Right lobe of liver (tissue), 6 donors: ENCODE measurements around the gene ULK4. TPM values are rescaled to one million over a fixed set of nuclear protein-coding genes. Genes with fewer than 3 reads are reported as not detected.
"Not testable (repeated sequence)": the region's sequence is repeated elsewhere in the genome, so short reads cannot be mapped to it uniquely, and the experiment has no call there.

Source experiments
- ATAC-seq, 4 donors: fragments of 200-7000 bp; cut with Tn5 transposase; one replicate each; pipeline ENCODE4 v1.9.1; 2020; ENCODE audit warnings: mild to moderate bottlenecking in 4 of 4, moderate library complexity in 4 of 4
- DNase-seq, 3 donors: peaks; one replicate each; pipeline ENCODE4 v3.0.0-alpha.2; 2020
- H3K27ac ChIP-seq, 3 donors: fragments of 200-600 bp; one replicate each; pipeline ENCODE4 v1.8.0; 2022
- H3K27me3 ChIP-seq, 2 donors: fragments of 200-600 bp; one replicate each; pipeline ENCODE4 v1.8.0; 2022
- H3K36me3 ChIP-seq, 4 donors: fragments of 200-600 bp; sonication (generic) in 1 of 4; one replicate each; pipeline versions ENCODE4 v1.5.1 to v1.8.0; 2017 to 2022; ENCODE audit warnings: control low read depth in 1 of 4
- H3K4me1 ChIP-seq, 4 donors: fragments of 200-600 bp; sonication (generic) in 1 of 4; one replicate each; pipeline versions ENCODE4 v1.5.1 to v1.8.0; 2017 to 2022; ENCODE audit warnings: control low read depth in 1 of 4
- H3K4me3 ChIP-seq, 3 donors: fragments of 200-600 bp; one replicate each; pipeline ENCODE4 v1.8.0; 2022
- H3K9me3 ChIP-seq, 4 donors: fragments of 200-600 bp; sonication (generic) in 1 of 4; one replicate each; pipeline versions ENCODE4 v1.5.1 to v1.8.0; 2017 to 2022; ENCODE audit warnings: control low read depth in 1 of 4
- CTCF ChIP-seq, 4 donors: fragments of 200-600 bp in 3 of 4; fragments of 450-650 bp in 1 of 4; IDR thresholded peaks; one replicate each; pipeline versions ENCODE4 v1.5.1 to v1.8.0; 2016 to 2022; ENCODE audit warnings: antibody characterized with exemption in 4 of 4, mild to moderate bottlenecking in 2 of 4
- POLR2A ChIP-seq: fragments of 450-650 bp; IDR thresholded peaks from one replicate; pipeline ENCODE4 v1.6.1; 2017; ENCODE audit warnings: antibody characterized with exemption, mild to moderate bottlenecking
- WGBS: methylation state at CpG from one replicate; pipeline ENCODE4 v1.1.6; 2018; ENCODE audit warnings: low coverage, low lambda C conversion rate; ENCODE audit not compliant: insufficient coverage; ENCODE audit errors: missing lambda C conversion rate; 5-methylcytosine and 5-hydroxymethylcytosine counted together
- intact Hi-C, 2 donors: fragments of 100-400 bp; cut with DNase I; formaldehyde crosslinking; loops; one replicate each; pipeline versions ENCODE4 v1.11.2 to v1.14.1; 2022
- total RNA-seq, 6 experiments: library from RNA; depleted of rRNA in 2 of 6; stranded (reverse); fragments of >200 nt in 2 of 6; fragmentation: NEBNext Ultra II Directional in 3 of 6; extraction: Animal tissue kit (Norgen Biotek cat#: 25700) in 3 of 6; gene quantifications; one replicate each; pipeline versions ENCODE4 v1.1.0 to v1.2.4, GENCODE V29; 2016 to 2023
- donor health status: DM: no; HTN: yes; CAD: no.
- donor health status: DM: no; HTN: no; CAD: no.
- donor health status: DM: no; HTN: no; CAD: no.
- donor health status: DM: no; HTN: yes; CAD: no.
- donor health status: DM: no; HTN: yes; CAD: no.

The ULK4 gene
- total RNA-seq, 6 experiments from 2014 or later, result 2.8 to 5.6 (median 4.9) TPM

GRCh38 chr3:41866298-41866697 is 95.6 kb downstream of the ULK4 start:
- Histone ChIP-seq H3K27ac (no peak overlapping the region), H3K4me1 (no peaks in the 10 kb centered on the region), H3K9me3 (no peaks in the 10 kb centered on the region), H3K27me3 (no peaks in the 10 kb centered on the region), H3K4me3 (no peak overlapping the region), H3K36me3 (no peaks in the 10 kb centered on the region)
- intact Hi-C loops, result no loop called here
- WGBS, result 82% methylated on average over 6 of the region's 6 CpGs
- DNase-seq (no peak), ATAC-seq (no peak)
- TF ChIP-seq CTCF (IDR thresholded peaks at IDR 0.05) (no peak), POLR2A (no peak)

- Histone ChIP-seq H3K27me3 (no peaks in the 10 kb centered on the region), H3K4me1 (no peaks in the 10 kb centered on the region), H3K9me3 (no peaks in the 10 kb centered on the region), H3K27ac (no peak overlapping the region), H3K4me3 (no peak overlapping the region), H3K36me3 (no peaks in the 10 kb centered on the region)
- no peak for TF ChIP-seq POLR2A
- TF ChIP-seq CTCF (IDR thresholded peaks at IDR 0.05), result no peak
- ATAC-seq (no peak), DNase-seq (no peak)
- WGBS, result no CpG with 5 or more reads among the region's 1 CpG
- intact Hi-C loops, result no loop called here
Observed at GRCh38 chr3:41863024-41863423, 98.9 kb downstream of the ULK4 start.

- H3K4me3 ChIP-seq, H3K4me1 ChIP-seq, intact Hi-C loops, H3K27ac ChIP-seq, DNase-seq, H3K36me3 ChIP-seq, H3K9me3 ChIP-seq, H3K27me3 ChIP-seq, ATAC-seq: not testable (repeated sequence)
- WGBS, result 86% methylated on average over 1 of the region's 2 CpGs
Observed at GRCh38 chr3:41860489-41860888, 101.4 kb downstream of the ULK4 start.

- Histone ChIP-seq H3K36me3 (no peaks in the 10 kb centered on the region), H3K9me3 (no peaks in the 10 kb centered on the region), H3K4me3 (no peak overlapping the region), H3K27me3 (no peaks in the 10 kb centered on the region), H3K4me1 (no peaks in the 10 kb centered on the region), H3K27ac (no peak overlapping the region)
- intact Hi-C loops, result no loop called here
- ATAC-seq, result no peak
- DNase-seq, result no peak
- TF ChIP-seq POLR2A, result no peak
- TF ChIP-seq CTCF (IDR thresholded peaks at IDR 0.05), result no peak
- WGBS, result 85% methylated on average over 6 of the region's 6 CpGs
Observed at GRCh38 chr3:41854956-41855355, 106.9 kb downstream of the ULK4 start.

- Histone ChIP-seq H3K36me3 (no peaks in the 10 kb centered on the region), H3K4me1 (no peaks in the 10 kb centered on the region), H3K27ac (no peak overlapping the region), H3K4me3 (no peak overlapping the region), H3K9me3 (no peaks in the 10 kb centered on the region), H3K27me3 (no peaks in the 10 kb centered on the region)
- ATAC-seq, result no peak
- WGBS, result 72% methylated on average over 4 of the region's 5 CpGs
- intact Hi-C loops, result no loop called here
- no peak for DNase-seq
- TF ChIP-seq POLR2A, result no peak
- TF ChIP-seq CTCF (IDR thresholded peaks at IDR 0.05), result no peak
Observed at GRCh38 chr3:41853540-41854196, 108.2 kb downstream of the ULK4 start.
